K562 (cell line): ENCODE results near the gene MMP24. TPM values are rescaled to one million over a fixed set of nuclear protein-coding genes. Genes with fewer than 3 reads are reported as not detected.

Experiments
- ATAC-seq: fragments of 200-7000 bp; cut with Tn5 transposase; 3 replicates; pipeline ENCODE4 v1.9.1; 2020; ENCODE audit warnings: moderate library complexity
- BruUV-seq: library from RNA; stranded (reverse); fragments of 400-500 nt; replicated peaks from 2 replicates; lab custom pipeline; 2021; lab: Mats Ljungman, UMichigan
- CTCF ChIA-PET: fragments of 300-600 bp; formaldehyde crosslinking; extraction: SDS; loops from one replicate; lab custom pipeline; 2021; ENCODE audit warnings: low intra/inter-chr PET ratio; lab: Yijun Ruan, JAX
- POLR2A ChIA-PET: fragments of 300-600, 350-650 bp; sonication (Branson Sonifier 250); formaldehyde crosslinking; extraction: SDS; loops from one replicate; lab custom pipeline; 2021; ENCODE audit warnings: antibody characterized with exemption, inconsistent platforms; lab: Yijun Ruan, JAX
- DNase-seq, 4 experiments: peaks; one replicate each; pipeline versions ENCODE4 v3.0.0 to v3.0.0-alpha.2; 2011 to 2018; ENCODE audit warnings: low spot score in 3 of 4, mixed read lengths in 3 of 4; ENCODE audit errors: extremely low read depth in 1 of 4
- FAIRE-seq: peaks from 2 replicates; lab custom pipeline; 2011; peaks lifted over from hg19 to GRCh38; lab: Jason Lieb, UNC
- H2AFZ ChIP-seq: 2 replicates; pipeline ENCODE4 v1.6.0; 2011; ENCODE audit warnings: low read depth, low read length, control low read depth, inconsistent platforms
- H3K27ac ChIP-seq: fragments of 200-600 bp; 3 replicates; pipeline ENCODE4 v1.8.0; 2011; ENCODE audit warnings: low read depth, mild to moderate bottlenecking, control low read depth, inconsistent platforms, low read length, moderate library complexity, mixed read lengths; ENCODE audit errors: extremely low read depth
- H3K27me3 ChIP-seq, 2 experiments: fragments of 300-600 bp in 1 of 2; 2 replicates in 1 of 2; 3 replicates in 1 of 2; pipeline versions ENCODE4 v1.6.0 to v1.8.0; 2011; ENCODE audit warnings: inconsistent platforms in 2 of 2, low read length in 2 of 2, mild to moderate bottlenecking in 1 of 2, mixed read lengths in 1 of 2, moderate library complexity in 1 of 2; ENCODE audit not compliant: control insufficient read depth in 2 of 2, insufficient read depth in 2 of 2
- H3K36me3 ChIP-seq: fragments of 300-600 bp; 3 replicates; pipeline ENCODE4 v1.8.0; 2011; ENCODE audit warnings: mild to moderate bottlenecking, low read length, inconsistent platforms; ENCODE audit not compliant: control insufficient read depth, insufficient read depth
- H3K4me1 ChIP-seq, 2 experiments: fragments of 200-600 bp in 1 of 2; replicated peaks in 1 of 2; 2 replicates in 1 of 2; 3 replicates in 1 of 2; pipeline versions ENCODE4 v1.5.1 to v1.8.0; 2011; ENCODE audit warnings: inconsistent platforms in 2 of 2, low read length in 2 of 2, mild to moderate bottlenecking in 1 of 2, mixed read lengths in 1 of 2, moderate library complexity in 1 of 2; ENCODE audit not compliant: control insufficient read depth in 2 of 2, insufficient read depth in 2 of 2
- H3K4me2 ChIP-seq: 2 replicates; pipeline ENCODE4 v1.6.1; 2011; ENCODE audit warnings: low read length, control low read depth, inconsistent platforms, mixed read lengths; ENCODE audit not compliant: insufficient read depth
- H3K4me3 ChIP-seq: fragments of 200-600 bp; sonication (generic), shearing (Covaris generic); 2 replicates; pipeline ENCODE4 v1.5.1; 2016; ENCODE audit warnings: control low read depth, inconsistent platforms
- H3K79me2 ChIP-seq: fragments of 200-600 bp; 3 replicates; pipeline ENCODE4 v1.8.0; 2011; ENCODE audit warnings: low read length, inconsistent platforms; ENCODE audit not compliant: control insufficient read depth, insufficient read depth
- H3K9ac ChIP-seq, 2 experiments: 2 replicates each; pipeline versions ENCODE4 v1.6.0 to v1.6.1; 2011; ENCODE audit warnings: low read depth in 2 of 2, low read length in 2 of 2, control low read depth in 1 of 2, inconsistent platforms in 1 of 2, mild to moderate bottlenecking in 1 of 2, mixed read lengths in 1 of 2; ENCODE audit not compliant: insufficient read depth in 1 of 2
- H3K9me1 ChIP-seq: one replicate; pipeline ENCODE4 v1.6.0; 2011; ENCODE audit warnings: inconsistent platforms, mild to moderate bottlenecking, low read length, moderate library complexity; ENCODE audit not compliant: control insufficient read depth, insufficient read depth
- H3K9me3 ChIP-seq: replicated peaks from 2 replicates; pipeline ENCODE4 v1.5.1; 2011; ENCODE audit warnings: low read depth, low read length, inconsistent platforms; ENCODE audit not compliant: control insufficient read depth, insufficient read depth
- H4K20me1 ChIP-seq: replicated peaks from 2 replicates; pipeline ENCODE4 v1.6.1; 2011; ENCODE audit warnings: low read length, inconsistent platforms, mixed read lengths; ENCODE audit not compliant: control insufficient read depth, insufficient read depth
- CBX3 ChIP-seq, 2 experiments: IDR thresholded peaks; 1 replicate in 1 of 2; 2 replicates in 1 of 2; pipeline ENCODE4 v1.6.1; 2012; ENCODE audit warnings: inconsistent platforms in 2 of 2, low read length in 2 of 2, borderline replicate concordance in 1 of 2, control low read depth in 1 of 2
- CCAR2 ChIP-seq: fragments of 200-400 bp; formaldehyde crosslinking; IDR thresholded peaks from 2 replicates; pipeline ENCODE4 v1.6.1; 2017; ENCODE audit warnings: mild to moderate bottlenecking, low read depth, low read length
- CTBP1 ChIP-seq: fragments of 450-650 bp; IDR thresholded peaks from 2 replicates; pipeline ENCODE4 v1.6.1; 2016; ENCODE audit warnings: borderline replicate concordance
- DEAF1 ChIP-seq: fragments of 450-650 bp; formaldehyde crosslinking; IDR thresholded peaks from 2 replicates; pipeline ENCODE4 v1.4.0; 2020; ENCODE audit warnings: mild to moderate bottlenecking, moderate library complexity
- ETS2 ChIP-seq: IDR thresholded peaks from 2 replicates; pipeline ENCODE4 v1.6.1; 2016; ENCODE audit warnings: borderline replicate concordance, missing genetic modification characterization, mild to moderate bottlenecking, moderate library complexity, missing compliant biosample characterization; ENCODE audit not compliant: poor library complexity, severe bottlenecking
- HLTF ChIP-seq: fragments of 450-650 bp; IDR thresholded peaks from 2 replicates; pipeline ENCODE4 v1.6.1; 2016
- MYNN ChIP-seq, 2 experiments: sonication (generic); formaldehyde crosslinking in 1 of 2; IDR thresholded peaks; 2 replicates each; pipeline versions ENCODE4 v1.5.0 to v1.6.1; 2016 to 2020; ENCODE audit warnings: antibody characterized with exemption in 1 of 2, missing genetic modification reagents in 1 of 2
- NFIC ChIP-seq: fragments of 450-650 bp; IDR thresholded peaks from 2 replicates; pipeline ENCODE4 v1.6.1; 2017; ENCODE audit warnings: mild to moderate bottlenecking, inconsistent platforms
- NR3C1 ChIP-seq: sonication (generic); formaldehyde crosslinking; IDR thresholded peaks from 2 replicates; pipeline ENCODE4 v1.8.1; 2022; ENCODE audit warnings: missing genetic modification reagents
- PHF21A ChIP-seq: fragments of 450-650 bp; IDR thresholded peaks from 2 replicates; pipeline ENCODE4 v1.6.1; 2017; ENCODE audit warnings: low read depth, borderline replicate concordance
- POLR2A ChIP-seq: fragments of 450-650 bp; conservative IDR thresholded peaks from 2 replicates; pipeline ENCODE4 v1.6.1; 2016
- POLR2G ChIP-seq: fragments of 200-400 bp; formaldehyde crosslinking; IDR thresholded peaks from 2 replicates; pipeline ENCODE4 v1.6.1; 2017; ENCODE audit warnings: low read depth, mild to moderate bottlenecking, antibody characterized with exemption, low read length, moderate library complexity
- RBFOX2 ChIP-seq: fragments of 200-400 bp; formaldehyde crosslinking; IDR thresholded peaks from 2 replicates; pipeline ENCODE4 v1.6.1; 2017; ENCODE audit warnings: low read depth, mild to moderate bottlenecking, low read length, moderate library complexity
- RFX1 ChIP-seq: fragments of 450-650 bp; IDR thresholded peaks from 2 replicates; pipeline ENCODE4 v1.6.1; 2016; ENCODE audit warnings: mild to moderate bottlenecking, moderate library complexity
- STAT5A ChIP-seq: IDR thresholded peaks from 2 replicates; pipeline ENCODE4 v1.6.1; 2012; ENCODE audit warnings: low read length, inconsistent platforms, borderline replicate concordance
- STAT6 ChIP-seq: sonication (generic); formaldehyde crosslinking; IDR thresholded peaks from 2 replicates; pipeline ENCODE4 v1.8.1; 2023; ENCODE audit warnings: mild to moderate bottlenecking, missing genetic modification reagents
- TCF7 ChIP-seq: sonication (generic); IDR thresholded peaks from 2 replicates; pipeline ENCODE4 v1.6.1; 2016; ENCODE audit warnings: antibody characterized with exemption, borderline replicate concordance
- TEAD4 ChIP-seq, 2 experiments: sonication (generic) in 1 of 2; formaldehyde crosslinking in 1 of 2; IDR thresholded peaks; 2 replicates each; pipeline versions ENCODE4 v1.6.1 to v1.8.0; 2012 to 2022; ENCODE audit warnings: borderline replicate concordance in 1 of 2, inconsistent platforms in 1 of 2, low read length in 1 of 2, mild to moderate bottlenecking in 1 of 2, missing genetic modification reagents in 1 of 2
- WGBS: fragments of 100-300 bp; shearing (Covaris generic); methylation state at CpG from one replicate; pipeline ENCODE4 v1.1.6; 2016; ENCODE audit warnings: low coverage, mixed read lengths; ENCODE audit not compliant: insufficient coverage; ENCODE audit errors: missing lambda C conversion rate; 5-methylcytosine and 5-hydroxymethylcytosine counted together
- in situ Hi-C: fragments of 300-500 bp; cut with MboI; formaldehyde crosslinking; loops from 4 replicates; pipeline ENCODE4 v1.15.0; 2018; ENCODE audit warnings: inconsistent platforms, mixed read lengths
- intact Hi-C: fragments of 100-400 bp; cut with micrococcal nuclease; formaldehyde crosslinking; loops from 2 replicates; pipeline ENCODE4 v1.14.2; 2022
- polyA plus RNA-seq, 8 experiments: library from polyadenylated mRNA; depleted of rRNA in 4 of 8; stranded (reverse) in 5 of 8; unstranded in 3 of 8; fragments of >200 nt; fragmentation: Nextera tagmentation in 2 of 8; fragmentation: Illumina TruSeq in 1 of 8; extraction: Ambion mirVana in 2 of 8; extraction: Trizol in 1 of 8; gene quantifications; 2 replicates each; pipeline versions ENCODE4 v1.2.1 to v1.2.3, GENCODE V29; 2011 to 2014; ENCODE audit warnings: inconsistent platforms in 1 of 8, missing spikeins in 1 of 8
- total RNA-seq, 7 experiments: library from RNA; depleted of rRNA in 6 of 7; stranded (reverse); fragments of >200 nt in 6 of 7; fragmentation: Illumina TruSeq in 2 of 7; extraction: Trizol in 2 of 7; gene quantifications; 2 replicates each; pipeline versions ENCODE4 v1.2.1 to v1.2.3, GENCODE V29; 2011 to 2021; ENCODE audit warnings: low replicate concordance in 1 of 7

MMP24 gene
- total and polyA plus RNA-seq, 9 of the 15 experiments (the other 6 are each of a cell fraction or from before 2014, with no cell fraction given): 0.03 to 0.07 (median 0.03) TPM; not detected in 6

GRCh38 chr20:35275741-35276251 is 49.3 kb downstream of the MMP24 start:
- Histone ChIP-seq H3K27me3 (no peaks in the 10 kb centered on the region), H4K20me1 (no peaks in the 10 kb centered on the region), H3K9me3 (no peaks in the 10 kb centered on the region), H3K9ac (peak overlapping the region in 1 of 2 experiments; percentile 74; a peak in 2 of 4 replicates), H3K4me2 (no peak overlapping the region), H3K4me1 (peaks cover 16 to 46% of the 10 kb centered on the region in 2 experiments; a peak in 4 of 5 replicates), H3K79me2 (peaks cover 16% of the 10 kb centered on the region), H3K9me1 (no peaks in the 10 kb centered on the region), H3K4me3 (no peak overlapping the region), H3K27ac (no peak overlapping the region), H2AFZ (no peak overlapping the region), H3K36me3 (peaks cover 54% of the 10 kb centered on the region; the same call in 2 of the 3 replicates)
- in situ Hi-C loops: no loop called here
- DNase-seq (no peak), ATAC-seq (no peak), FAIRE-seq (no peak)
- intact Hi-C loops: no loop called here
- 86% methylated on average over 12 of the region's 12 CpGs for WGBS
- no TSS peak for BruUV-seq
- ChIA-PET POLR2A (interaction anchor here (0.6 to 2.0 kb wide), 5 partner anchors 8 to 129 kb away, joined by 3 to 6 read pairs (median 5); partner anchors contain the start of genes EDEM2 and EIF6), CTCF (no interaction called here)
- TF ChIP-seq RBFOX2: peak; percentile 20; the same call in 1 of the 2 replicates
- TF ChIP-seq RFX1: no peak
- TF ChIP-seq PHF21A: no peak
- 0 out of 2 replicates have a peak, but pooled peaks have one; percentile 32 for TF ChIP-seq POLR2A
- TF ChIP-seq NFIC: peak; percentile 67
- TF ChIP-seq CBX3 (IDR thresholded peaks at IDR 0.05; ENCODE audit: borderline replicate concordance in 1 of 2, low read length in 2 of 2): no peak
- peak; percentile 24 for TF ChIP-seq POLR2G
- TF ChIP-seq TEAD4 (IDR thresholded peaks at IDR 0.05; ENCODE audit: low read length): no peak
- TF ChIP-seq TEAD4 (CRISPR knock-in tag; IDR thresholded peaks at IDR 0.05; ENCODE audit: borderline replicate concordance): no peak
- no peak for TF ChIP-seq STAT6 (CRISPR knock-in tag)
- TF ChIP-seq CCAR2: no peak
- TF ChIP-seq ETS2: no peak
- TF ChIP-seq STAT5A: no peak
- TF ChIP-seq NR3C1: no peak
- TF ChIP-seq DEAF1 (CRISPR knock-in tag): no peak
- TF ChIP-seq CTBP1: no peak
- no peak for TF ChIP-seq MYNN (IDR thresholded peaks at IDR 0.05)
- no peak for TF ChIP-seq MYNN (CRISPR knock-in tag; IDR thresholded peaks at IDR 0.05)
- no peak for TF ChIP-seq HLTF
- TF ChIP-seq TCF7: no peak
